GM18508 (cell line): ENCODE results near the gene MPC1L.
A peak's percentile ranks its signal among the peaks of the same experiment; 100 is the strongest.
"Not testable (repeated sequence)": the region's sequence is repeated elsewhere in the genome, so short reads cannot be mapped to it uniquely, and the experiment has no call there.

Experiments used
- ATAC-seq: cut with Tn5 transposase; IDR thresholded peaks from one replicate; pipeline ENCODE4 v1.9.1; 2021; ENCODE audit warnings: moderate number of reproducible peaks; ENCODE audit not compliant: insufficient read depth, unreplicated experiment

The MPC1L gene

DNA sequence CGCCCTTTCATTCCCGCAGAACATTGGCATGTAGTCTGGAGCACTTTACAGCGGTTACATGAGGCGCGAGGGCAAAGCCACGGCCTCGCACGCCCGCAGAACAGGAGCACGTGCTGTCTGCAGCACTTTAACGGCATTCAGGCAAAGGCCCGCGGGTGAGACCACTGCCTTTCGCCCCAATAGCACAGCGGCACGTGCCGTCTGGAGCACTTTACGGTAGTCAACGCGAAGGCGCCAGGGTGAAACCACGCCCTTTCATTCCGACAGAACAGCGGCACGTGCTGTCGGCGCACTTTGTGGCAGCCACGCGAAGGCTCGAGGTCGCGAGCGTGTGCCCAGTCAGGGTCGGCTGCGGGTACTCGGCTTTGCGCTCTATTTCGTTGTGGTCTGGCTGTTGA is at the start of gene MPC1L:
MPC1L (plus strand) TSS at position 290 of the 398 bp plus-strand sequence. CDS start 138 bp downstream, outside the sequence.
- no peak for ATAC-seq

DNA sequence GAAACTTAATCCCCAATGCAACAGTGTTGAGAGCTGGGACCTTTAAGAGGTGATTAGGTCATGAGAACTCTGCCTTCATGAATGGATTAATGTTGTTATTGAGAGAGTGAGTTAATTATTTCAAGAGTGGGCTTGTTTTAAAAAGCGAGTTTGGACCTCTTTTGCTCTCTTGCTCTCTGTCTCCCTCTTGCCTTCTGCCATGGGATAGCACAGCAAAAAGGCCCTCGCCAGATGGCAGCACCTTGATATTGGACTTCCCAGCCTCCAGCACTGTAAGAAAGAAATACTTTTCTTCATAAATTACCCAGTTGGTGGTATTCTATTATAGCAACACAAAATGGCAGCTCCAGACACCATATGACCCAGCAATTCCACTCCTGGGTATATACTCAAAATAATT is 49.5 kb upstream of the MPC1L start:
- no peak for ATAC-seq

DNA sequence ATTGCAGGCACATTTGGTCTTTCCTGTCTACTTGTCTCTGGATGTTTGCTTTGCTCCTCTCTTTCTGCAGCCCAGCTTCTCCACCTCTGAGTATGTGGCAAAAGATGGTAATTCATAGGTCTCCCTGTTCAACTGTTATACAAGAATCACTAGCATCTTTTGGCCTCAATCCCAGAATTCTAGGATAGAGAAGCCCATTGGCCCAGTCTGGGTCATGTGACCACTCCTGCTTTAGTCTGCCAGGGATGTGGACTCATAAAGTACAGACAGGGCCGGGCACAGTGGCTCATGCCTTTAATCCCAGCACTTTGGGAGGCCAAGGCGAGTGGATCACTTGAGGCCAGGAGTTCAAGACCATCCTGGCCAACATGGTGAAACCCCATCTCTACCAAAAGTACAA is 47.8 kb upstream of the MPC1L start:
- not testable (repeated sequence) for ATAC-seq

DNA sequence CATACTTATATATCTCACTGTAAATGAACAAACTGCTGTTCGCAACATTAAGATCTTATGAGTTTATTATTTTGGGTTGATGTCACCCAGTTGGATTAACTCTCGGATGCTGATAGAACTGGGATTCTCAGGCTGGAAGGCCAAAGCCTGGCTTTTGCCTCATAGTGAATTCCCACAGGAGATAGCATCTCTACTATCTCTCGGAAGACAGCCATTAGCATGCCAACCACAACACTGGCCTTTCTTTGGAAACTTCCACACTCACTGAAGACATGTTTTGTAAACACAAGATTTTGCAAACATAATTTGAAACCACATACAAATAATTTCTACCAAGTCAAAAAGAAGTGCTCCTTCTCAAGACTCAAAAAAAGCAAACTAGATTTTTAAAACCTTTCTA is 46.9 kb upstream of the MPC1L start:
- ATAC-seq: no peak

DNA sequence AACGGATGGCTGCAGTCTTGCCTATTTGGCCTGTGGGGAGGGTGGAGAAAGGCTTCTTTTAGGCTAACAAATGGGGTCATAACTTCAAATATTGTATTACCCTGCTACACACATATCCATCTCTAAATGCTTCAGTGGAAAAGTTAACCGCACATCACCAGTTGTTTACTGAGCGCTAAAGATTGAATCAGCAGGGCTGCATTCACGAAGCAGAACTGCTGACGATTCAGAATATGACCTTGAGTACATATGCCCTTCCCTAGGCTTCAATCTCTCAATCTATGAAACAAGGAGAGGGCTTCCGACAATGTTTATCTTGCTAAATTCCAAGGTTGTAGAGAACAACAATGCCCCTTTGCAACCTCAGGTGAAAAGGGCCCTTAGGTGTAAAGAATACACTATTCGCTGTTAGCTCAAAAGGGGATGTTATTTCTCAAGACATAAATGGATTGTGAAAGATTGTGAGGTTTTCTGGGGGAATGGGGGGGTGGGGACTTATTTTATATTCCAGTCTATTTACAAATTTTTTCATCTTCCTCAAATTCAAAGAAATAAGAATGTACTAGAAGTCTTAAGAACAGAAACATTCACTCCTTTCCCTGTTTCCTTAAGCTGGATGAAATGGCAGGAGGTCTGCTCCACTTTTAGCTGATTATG is 45.1 kb upstream of the MPC1L start:
- ATAC-seq: no peak

DNA sequence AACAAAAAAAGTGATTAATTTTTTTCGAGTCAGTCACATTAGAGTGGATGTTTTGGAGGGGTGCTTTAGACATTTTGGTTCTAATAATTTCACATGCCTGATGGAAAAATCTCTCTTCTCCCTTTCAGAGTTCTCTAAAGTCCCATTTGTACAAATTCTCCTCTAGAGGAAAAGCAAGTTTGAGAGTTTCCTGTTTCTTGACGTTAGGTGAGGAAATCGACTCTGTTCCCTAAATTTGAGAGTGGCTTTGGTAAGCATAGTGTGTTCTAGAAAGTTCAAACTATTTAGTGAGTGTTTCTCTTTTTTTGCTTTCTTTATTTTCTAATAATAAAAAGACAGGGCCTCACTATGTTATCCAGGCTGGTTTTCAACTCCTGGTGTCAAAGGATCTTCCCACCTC is 44.1 kb upstream of the MPC1L start:
- no peak for ATAC-seq

DNA sequence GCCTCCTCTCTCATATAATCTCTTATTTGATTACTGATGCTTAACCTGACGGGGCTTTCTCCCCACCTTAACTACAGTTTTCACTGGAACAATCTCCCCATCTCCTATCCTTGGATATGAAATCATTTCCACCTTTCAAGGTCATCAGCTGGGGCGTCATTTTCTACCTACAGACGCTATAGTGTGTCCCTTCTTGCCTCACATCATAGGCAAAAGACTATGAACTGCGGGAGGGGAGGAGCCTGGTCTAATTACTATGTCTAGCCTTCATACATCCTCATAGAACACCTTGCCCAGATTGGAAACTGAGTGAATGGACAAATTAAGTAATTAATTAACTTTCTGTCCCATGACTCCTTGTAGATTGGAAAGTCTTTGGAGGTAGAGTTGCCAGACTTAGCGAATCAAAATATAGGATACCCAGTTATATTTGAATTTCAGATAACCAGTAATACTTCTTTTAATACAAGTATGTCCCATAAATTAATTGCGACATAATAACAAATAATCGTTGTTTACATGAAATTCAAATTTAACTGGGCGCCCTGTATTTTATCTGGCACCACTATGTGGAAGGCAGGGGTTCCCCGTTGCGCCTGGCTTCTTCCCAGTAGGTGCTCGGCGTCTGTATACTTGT is 43.2 kb upstream of the MPC1L start:
- ATAC-seq: no peak

DNA sequence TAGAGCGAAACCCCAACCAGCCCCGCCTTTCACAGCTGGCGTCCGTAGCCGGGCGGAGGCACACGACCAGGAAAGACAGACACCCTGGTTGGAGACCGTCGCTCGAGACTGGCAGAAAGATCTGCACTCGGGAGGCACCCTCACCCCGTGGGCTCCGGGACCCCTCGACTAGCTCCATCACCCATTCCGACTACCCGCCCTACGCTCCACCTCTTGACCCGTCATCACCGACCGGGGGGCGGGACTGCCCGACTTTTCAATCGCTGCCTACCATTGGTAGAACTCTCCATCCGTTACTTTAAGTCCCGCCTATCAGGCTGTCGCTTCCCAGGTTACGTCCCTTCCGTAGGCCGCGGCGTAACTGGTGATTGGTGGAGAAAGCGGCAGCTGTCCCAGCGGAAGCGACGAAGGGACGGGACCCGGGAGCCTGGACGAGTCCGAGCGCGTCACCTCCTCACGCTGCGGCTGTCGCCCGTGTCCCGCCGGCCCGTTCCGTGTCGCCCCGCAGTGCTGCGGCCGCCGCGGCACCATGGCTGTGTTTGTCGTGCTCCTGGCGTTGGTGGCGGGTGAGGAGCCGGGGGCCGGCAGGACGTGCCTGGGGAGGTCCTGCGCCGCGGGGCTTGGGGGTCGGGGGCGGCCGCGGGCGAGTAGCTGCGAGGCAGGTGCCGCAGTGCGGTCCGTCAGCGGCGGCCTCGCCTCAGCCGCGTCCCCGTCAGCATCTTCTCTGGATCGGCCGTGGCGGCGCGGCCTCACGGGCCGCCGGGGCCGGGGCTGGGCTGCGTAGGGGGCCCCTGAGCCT is 42.5 kb upstream of the MPC1L start, which contains the start of gene ATP6AP2:
ATP6AP2 (plus strand) TSS at position 434 of the 799 bp plus-strand sequence; CDS start at position 530, 96 bp downstream.
- peak; percentile 83 for ATAC-seq

DNA sequence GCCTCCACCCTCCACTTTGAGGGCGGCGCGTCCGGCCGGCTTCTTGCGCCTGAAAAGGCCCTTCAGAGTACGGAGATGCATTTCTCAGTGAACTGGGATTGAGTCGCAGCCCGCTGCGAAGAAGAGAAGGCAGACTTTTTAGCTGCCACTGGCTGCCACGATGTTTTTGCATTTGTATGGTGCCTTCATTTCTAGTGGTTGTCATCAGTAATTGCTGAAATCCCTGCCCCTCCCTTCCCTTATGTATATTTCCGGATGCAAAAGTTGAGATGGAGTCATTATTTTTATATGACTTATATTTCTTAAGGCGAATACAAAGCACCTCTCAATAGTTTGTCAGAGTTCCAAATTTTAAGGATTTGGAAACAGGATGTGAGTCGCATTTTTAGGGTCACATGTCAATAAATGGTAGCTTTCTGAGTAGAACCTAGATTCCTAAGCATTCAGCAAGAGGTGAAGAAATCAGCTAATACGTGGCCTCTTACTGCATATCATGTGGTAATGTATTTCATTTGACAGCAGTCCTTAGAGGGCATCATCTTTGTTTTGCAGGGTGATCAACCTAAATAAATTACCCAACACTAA is 41.8 kb upstream of the MPC1L start:
- no peak for ATAC-seq

DNA sequence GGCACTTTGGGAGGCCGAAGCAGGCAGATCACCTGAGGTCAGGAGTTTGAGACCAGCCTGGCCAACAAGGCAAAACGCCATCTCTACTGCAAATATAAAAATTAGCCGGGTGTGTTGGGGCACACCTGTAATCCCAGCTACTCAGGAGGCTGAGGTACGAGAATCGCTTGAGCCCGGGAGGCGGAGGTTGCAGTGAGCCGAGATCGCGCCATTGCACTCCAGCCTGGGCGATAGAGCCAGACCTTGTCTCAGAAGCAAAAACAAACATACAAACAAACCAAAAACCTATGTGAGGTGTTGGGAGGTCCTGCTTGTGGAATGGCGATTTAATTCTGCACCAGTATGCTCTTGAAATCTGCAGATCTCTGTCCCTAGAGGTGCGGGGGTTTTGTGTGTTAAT is 41.0 kb upstream of the MPC1L start:
- not testable (repeated sequence) for ATAC-seq

DNA sequence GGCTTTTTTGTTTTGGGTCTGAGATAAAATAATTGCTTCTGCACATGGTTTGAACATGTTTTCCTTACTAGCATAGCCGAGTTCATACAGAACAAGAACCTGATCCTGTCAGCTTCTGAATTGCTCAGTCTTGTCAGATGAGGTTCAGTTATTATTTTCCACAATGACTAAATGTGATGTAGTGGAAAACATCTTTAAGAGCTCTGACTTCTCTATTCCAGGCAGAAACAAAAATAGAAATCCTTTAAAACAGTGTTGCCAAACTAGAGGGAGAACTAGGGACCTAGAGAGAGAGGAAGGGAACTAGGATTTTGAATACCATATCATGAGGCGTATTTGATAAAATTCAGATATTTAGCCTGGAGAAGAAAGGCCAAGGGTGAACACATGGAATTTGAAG is 40.4 kb upstream of the MPC1L start:
- ATAC-seq: no peak

DNA sequence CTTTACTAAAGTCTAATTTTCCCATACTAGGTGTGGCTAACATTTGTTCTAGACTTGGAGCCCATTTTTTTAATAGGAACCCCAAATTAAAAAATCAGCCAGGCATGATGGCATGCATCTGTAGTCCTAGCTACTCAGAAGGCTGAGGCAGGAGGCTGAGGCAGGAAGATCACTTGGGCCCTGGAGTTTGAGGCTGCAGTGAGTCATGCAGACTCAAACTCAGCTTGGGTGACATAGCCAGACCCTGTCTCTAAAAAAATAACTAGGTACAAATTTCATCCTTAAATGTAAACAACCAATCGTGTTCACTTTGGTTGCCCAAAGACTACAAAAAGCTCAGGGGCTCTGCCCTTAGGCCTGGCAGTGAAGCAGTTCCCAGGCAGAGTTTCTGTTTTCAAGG is 35.6 kb upstream of the MPC1L start:
- ATAC-seq: not testable (repeated sequence)

DNA sequence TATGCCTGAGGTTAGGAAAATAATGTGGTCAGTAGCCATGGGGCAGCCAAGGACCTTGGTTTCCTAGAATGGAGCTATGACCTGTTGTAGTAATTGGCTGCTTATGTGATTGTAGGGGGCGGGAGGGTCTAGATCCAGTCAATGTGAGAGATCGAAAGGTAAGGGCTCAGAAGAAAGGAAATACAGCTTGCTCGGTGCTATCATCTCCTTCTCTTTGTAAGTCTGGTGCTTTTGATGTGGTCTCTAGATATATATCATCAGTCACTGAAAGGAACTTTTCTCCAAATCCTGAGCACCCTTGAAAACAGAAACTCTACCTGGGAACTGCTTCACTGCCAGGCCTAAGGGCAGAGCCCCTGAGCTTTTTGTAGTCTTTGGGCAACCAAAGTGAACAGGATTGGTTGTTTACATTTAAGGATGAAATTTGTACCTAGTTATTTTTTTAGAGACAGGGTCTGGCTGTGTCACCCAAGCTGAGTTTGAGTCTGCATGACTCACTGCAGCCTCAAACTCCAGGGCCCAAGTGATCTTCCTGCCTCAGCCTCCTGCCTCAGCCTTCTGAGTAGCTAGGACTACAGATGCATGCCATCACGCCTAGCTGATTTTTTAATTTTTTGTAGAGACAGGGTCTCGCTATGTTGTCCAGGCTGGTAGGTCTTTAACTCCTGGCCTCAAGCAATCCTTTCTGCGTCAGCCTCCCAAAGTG is 33.5 kb upstream of the MPC1L start:
- not testable (repeated sequence) for ATAC-seq

DNA sequence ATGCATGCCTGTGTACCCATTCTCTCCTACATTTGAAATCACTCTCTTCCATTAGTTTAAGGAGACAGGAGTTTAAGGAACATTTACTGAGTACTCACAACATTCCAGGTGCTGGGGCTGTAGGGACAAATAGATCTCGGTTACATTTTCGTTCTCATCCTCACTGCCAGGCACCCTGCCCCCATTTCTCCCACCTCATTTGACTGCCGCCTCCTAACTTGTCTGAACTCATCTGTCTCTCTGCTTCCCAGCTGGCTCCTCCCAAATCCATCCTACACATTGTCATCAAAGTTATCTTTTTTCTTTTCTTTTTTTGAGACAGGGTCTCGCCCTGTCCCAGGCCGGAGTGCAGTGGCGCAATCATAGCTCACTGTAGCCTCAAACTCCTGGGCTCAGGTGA is 19.8 kb upstream of the MPC1L start:
- ATAC-seq: no peak

DNA sequence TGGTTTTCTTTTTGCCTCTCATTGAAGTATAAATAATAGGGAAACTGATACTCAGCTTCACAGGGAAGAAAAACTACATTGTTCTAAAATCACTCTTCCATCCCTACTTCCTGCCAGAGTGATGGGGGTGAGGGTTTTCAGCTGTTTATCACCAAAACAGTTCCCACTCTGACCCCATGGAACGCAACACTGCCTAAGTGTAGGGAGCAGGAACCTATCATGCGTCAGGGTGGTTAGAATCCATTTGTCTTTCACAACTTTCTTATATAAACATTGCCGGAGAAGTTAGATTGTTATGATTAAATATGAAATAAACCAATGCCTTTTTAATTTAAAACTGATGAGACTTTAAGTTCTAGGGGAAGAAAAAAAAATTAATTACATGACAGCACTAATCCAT is 15.8 kb upstream of the MPC1L start:
- no peak for ATAC-seq

DNA sequence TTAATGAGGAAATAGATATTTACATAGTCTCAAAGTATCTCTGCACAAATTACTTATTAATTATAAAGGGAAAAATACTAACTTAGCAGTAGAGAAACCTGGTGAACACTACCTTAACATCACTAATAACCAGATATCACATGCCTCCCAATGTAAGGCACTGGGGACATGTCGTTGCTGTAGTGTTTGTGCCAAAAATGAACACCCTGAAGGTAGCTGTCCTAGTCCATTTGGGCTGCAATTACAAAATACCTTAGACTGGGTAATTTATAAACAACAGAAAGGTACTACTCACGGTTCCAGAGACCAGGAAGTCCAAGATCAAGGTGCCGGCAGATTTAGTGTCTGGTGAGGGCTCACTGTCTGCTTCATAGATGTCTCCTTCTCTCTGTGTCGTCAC is 10.7 kb upstream of the MPC1L start:
- no peak for ATAC-seq

DNA sequence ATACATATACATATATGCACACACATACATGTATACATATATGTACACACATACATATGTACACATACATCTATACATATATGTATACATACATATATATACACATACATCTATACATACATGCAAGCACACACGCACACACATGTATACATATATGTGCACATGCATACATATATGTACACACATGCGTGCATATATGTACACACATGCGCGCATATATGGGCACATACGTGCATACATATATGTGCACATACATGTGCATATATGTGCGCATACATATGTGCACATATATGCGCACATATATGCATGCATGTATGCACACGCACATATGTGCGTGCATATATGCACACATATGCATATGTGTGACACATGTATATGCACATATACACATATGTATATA is 7.3 kb upstream of the MPC1L start:
- no peak for ATAC-seq

DNA sequence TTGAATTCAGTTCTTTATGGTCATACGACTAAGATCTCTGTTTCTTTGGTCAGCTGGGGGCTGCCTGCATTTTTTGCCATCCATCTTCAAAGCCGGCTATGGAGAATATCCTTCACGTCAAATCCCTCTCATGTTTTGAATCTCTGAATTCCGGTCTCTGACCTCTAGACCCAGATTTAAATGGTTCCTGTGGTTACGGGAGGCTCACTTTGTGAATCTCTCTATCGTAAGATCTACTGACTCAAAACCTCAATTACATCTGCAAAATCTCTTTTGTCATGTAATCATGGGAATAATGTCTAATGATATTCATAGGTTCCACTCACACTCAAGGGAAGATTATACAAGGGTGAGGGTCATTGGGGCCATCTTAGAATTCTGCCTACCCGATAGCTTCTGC is 5.7 kb upstream of the MPC1L start:
- ATAC-seq: no peak

DNA sequence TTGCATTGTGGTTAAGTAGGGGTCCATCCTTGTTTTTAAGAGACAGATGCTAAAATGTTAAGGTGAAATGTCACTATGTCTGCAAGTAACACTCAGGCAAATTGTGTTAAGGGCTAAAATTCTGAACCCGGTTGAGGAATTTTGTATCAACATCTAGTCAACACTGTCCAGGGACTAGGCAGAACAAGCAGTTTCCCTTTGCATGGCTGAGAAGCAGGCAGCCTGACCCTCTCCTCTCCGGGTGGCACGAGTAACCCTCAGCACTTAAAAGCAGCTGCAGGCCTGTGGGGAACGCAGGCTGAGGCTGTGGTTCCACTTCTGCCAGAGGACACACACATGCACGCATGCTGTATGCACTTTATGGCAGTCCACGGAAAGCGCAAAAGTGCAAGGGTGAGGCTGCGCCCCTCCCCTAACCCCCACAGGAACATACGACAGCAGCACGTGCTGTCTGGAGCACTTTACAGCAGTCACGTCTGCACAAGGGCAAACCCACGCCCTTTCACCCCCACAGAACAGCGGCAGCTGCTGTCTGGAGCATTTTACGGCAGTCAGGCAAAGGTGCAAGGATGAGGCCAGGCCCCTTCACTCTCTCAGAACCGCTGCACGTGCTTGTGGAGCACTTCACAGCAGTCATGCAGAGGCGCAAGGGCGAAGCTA is 619 bp upstream of the MPC1L start:
- ATAC-seq: no peak

DNA sequence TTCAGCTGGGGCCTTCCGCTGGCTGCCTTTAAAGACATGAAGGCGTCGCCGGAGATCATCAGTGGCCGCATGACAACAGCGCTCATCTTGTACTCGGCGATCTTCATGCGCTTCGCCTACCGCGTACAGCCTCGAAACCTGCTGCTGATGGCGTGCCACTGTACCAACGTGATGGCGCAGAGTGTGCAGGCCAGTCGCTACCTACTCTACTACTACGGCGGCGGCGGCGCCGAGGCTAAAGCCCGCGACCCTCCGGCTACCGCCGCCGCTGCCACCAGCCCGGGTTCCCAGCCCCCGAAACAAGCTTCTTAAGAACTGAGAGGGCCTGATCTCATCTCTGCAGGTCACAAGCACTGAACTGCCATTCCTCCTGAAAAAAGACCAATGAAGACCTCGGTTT is 437 bp downstream of the MPC1L start:
- ATAC-seq: no peak
